Naive thymus-derived CD8-positive, alpha-beta T cell (primary cell): Measurements from ENCODE around the gene BZW2. TPM values are rescaled to one million over a fixed set of nuclear protein-coding genes. Genes with fewer than 3 reads are reported as not detected.
A peak's percentile ranks its signal among the peaks of the same experiment; 100 is the strongest.

Experiments
- ATAC-seq, 2 donors: fragments of 150-1000 bp; cut with Tn5 transposase in 1 of 2; sonication (Bioruptor Pico), chemical (Tn5 transposase) in 1 of 2; 1 replicate in 1 of 2; 2 replicates in 1 of 2; pipeline ENCODE4 v1.10.0; 2021; ENCODE audit warnings: mild to moderate bottlenecking in 2 of 2, moderate library complexity in 2 of 2
- POLR2A ChIA-PET: fragments of 350-600 bp; sonication (Branson Sonifier 250); formaldehyde crosslinking; loops from one replicate; lab custom pipeline; 2021; ENCODE audit warnings: antibody characterized with exemption; lab: Charles Lee
- DNase-seq, 10 donors: peaks; one replicate each; pipeline versions ENCODE4 v3.0.0 to v3.0.0-alpha.2; 2020 to 2022
- H3K27ac Mint-ChIP-seq, 10 donors: one replicate each; pipeline ENCODE4 v1.8.0; 2020 to 2022; ENCODE audit warnings: mild to moderate bottlenecking in 10 of 10, mixed read lengths in 10 of 10, moderate library complexity in 4 of 10, inconsistent platforms in 1 of 10
- H3K27me3 Mint-ChIP-seq, 5 donors: one replicate each; pipeline ENCODE4 v1.8.0; 2021 to 2022; ENCODE audit warnings: mixed read lengths in 5 of 5
- H3K36me3 Mint-ChIP-seq, 3 donors: one replicate each; pipeline ENCODE4 v1.8.0; 2020 to 2022; ENCODE audit warnings: mixed read lengths in 3 of 3, mild to moderate bottlenecking in 2 of 3, inconsistent platforms in 1 of 3
- H3K4me1 Mint-ChIP-seq, 4 donors: one replicate each; pipeline ENCODE4 v1.8.0; 2021 to 2022; ENCODE audit warnings: mixed read lengths in 4 of 4
- H3K4me3 Mint-ChIP-seq, 10 donors: one replicate each; pipeline ENCODE4 v1.8.0; 2020 to 2022; ENCODE audit warnings: mild to moderate bottlenecking in 10 of 10, mixed read lengths in 10 of 10, moderate library complexity in 6 of 10, inconsistent platforms in 1 of 10
- H3K9me3 Mint-ChIP-seq, 9 donors: one replicate each; pipeline ENCODE4 v1.8.0; 2020 to 2022; ENCODE audit warnings: mixed read lengths in 9 of 9, mild to moderate bottlenecking in 3 of 9, inconsistent platforms in 1 of 9, moderate library complexity in 1 of 9
- polyA plus RNA-seq, 3 donors: library from polyadenylated mRNA; unstranded; fragments of 300-500 nt; fragmentation: Illumina TruSeq; gene quantifications; one replicate each; pipeline ENCODE4 v1.2.3, GENCODE V29; 2021
- total RNA-seq, 8 experiments: library from RNA in 2 of 8; stranded (reverse) in 2 of 8; gene quantifications; one replicate each; pipeline ENCODE4 v1.2.3 and lab custom pipeline; 2021 to 2026

BZW2 gene
- total and polyA plus RNA-seq, 5 experiments from 2014 or later, result 33.4 to 83.4 (median 76.9) TPM

DNA sequence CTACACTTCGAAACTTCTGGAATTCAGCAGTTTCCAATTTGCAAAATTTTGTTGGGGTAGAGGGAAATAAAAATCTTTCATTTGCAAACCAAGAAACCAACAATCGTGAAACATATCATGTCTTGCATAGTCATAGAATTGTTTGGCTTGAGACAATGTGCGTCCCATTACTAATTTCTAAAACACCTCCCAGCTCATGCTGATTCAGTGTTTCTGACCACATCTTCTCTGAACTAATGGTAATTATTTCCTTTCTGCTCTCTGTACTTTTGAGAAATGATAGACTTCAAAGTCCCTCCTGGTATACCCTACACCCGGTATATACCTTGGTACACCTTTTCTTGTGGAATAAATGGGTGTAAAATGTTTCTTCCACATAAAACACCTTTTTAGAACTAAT lies 65.7 kb downstream of the BZW2 start:
- Mint-ChIP-seq H3K27me3 (no peaks in the 10 kb centered on the region), H3K9me3 (no peaks in the 10 kb centered on the region), H3K36me3 (peaks cover 8 to 29% (median 24%) of the 10 kb centered on the region in 3 donors), H3K27ac (peak overlapping the region in 1 of 10 donors; percentile 18), H3K4me1 (peaks cover 0 to 2% (median 0%) of the 10 kb centered on the region in 4 donors), H3K4me3 (no peak overlapping the region)
- ATAC-seq, result no peak
- POLR2A ChIA-PET, result no interaction called here
- DNase-seq, result no peak

DNA sequence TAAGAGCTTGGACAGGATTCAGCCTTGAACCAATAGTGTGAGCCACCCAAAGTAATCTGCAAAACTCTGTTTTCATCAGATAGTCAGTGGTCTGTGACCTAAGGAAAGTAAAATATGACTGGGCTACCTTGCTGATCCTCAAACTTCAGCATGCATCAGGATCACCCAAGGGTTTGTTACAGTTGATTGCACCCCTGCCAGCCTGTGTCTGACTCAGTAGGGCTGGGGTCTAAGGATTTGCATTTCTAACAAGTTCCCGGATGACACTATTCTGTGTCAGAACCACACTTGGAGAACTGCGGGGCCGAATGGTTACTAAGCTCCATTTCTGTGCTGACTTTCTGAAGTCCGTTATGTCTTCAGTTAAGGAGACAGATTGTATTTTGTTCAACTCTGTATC lies 66.9 kb downstream of the BZW2 start:
- DNase-seq (no peak), ATAC-seq (no peak)
- no peaks in the 10 kb centered on the region for H3K27me3 Mint-ChIP-seq
- peaks cover 0 to 2% (median 0%) of the 10 kb centered on the region in 4 donors for H3K4me1 Mint-ChIP-seq
- H3K27ac Mint-ChIP-seq, result peak overlapping the region in 1 of 10 donors; percentile 19
- no peak overlapping the region for H3K4me3 Mint-ChIP-seq
- POLR2A ChIA-PET, result no interaction called here
- no peaks in the 10 kb centered on the region for H3K9me3 Mint-ChIP-seq
- H3K36me3 Mint-ChIP-seq, result peaks cover 8 to 24% (median 21%) of the 10 kb centered on the region in 3 donors

DNA sequence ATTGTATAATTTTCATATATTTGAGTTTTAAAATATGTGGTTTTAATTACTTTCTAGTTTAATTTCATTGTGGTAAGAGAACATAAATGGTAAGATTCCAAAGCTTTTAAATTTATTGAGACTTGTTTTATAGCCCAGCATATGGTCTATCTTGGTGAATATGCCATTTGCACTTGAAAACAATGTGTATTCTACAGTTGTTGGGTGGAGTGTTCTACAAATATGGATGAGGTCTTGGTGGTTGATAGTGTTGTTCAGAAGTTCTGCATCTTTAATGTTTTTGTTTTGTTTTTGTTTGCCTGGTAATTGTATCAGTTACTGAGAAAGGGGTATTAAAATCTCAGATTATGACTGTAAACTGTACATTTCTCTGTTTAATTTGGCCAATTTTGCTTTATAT lies 69.9 kb downstream of the BZW2 start:
- H3K4me1 Mint-ChIP-seq, result no peaks in the 10 kb centered on the region
- no peak for ATAC-seq

GRCh38 chr7:16718111-16718656 lies 72.2 kb downstream of the BZW2 start:
- POLR2A ChIA-PET, result no interaction called here
- Mint-ChIP-seq H3K9me3 (no peaks in the 10 kb centered on the region), H3K27me3 (no peaks in the 10 kb centered on the region), H3K27ac (no peak overlapping the region), H3K4me1 (no peaks in the 10 kb centered on the region), H3K4me3 (no peak overlapping the region), H3K36me3 (peaks cover 0 to 9% (median 4%) of the 10 kb centered on the region in 3 donors)
- ATAC-seq (no peak), DNase-seq (no peak)

More for the DNA sequence above, 69.9 kb downstream of the BZW2 start:
- H3K27me3 Mint-ChIP-seq, result no peaks in the 10 kb centered on the region
- POLR2A ChIA-PET, result no interaction called here
- no peak overlapping the region for H3K4me3 Mint-ChIP-seq
- no peaks in the 10 kb centered on the region for H3K9me3 Mint-ChIP-seq
- H3K27ac Mint-ChIP-seq, result no peak overlapping the region
- peaks cover 5 to 17% (median 11%) of the 10 kb centered on the region in 3 donors for H3K36me3 Mint-ChIP-seq
- no peak for DNase-seq

GRCh38 chr7:16719699-16720098 lies 73.7 kb downstream of the BZW2 start:
- no peak for ATAC-seq
- H3K36me3 Mint-ChIP-seq, result peaks cover 0 to 8% (median 4%) of the 10 kb centered on the region in 3 donors
- H3K4me1 Mint-ChIP-seq, result no peaks in the 10 kb centered on the region
- DNase-seq, result no peak
- POLR2A ChIA-PET, result no interaction called here
- H3K27ac Mint-ChIP-seq, result no peak overlapping the region
- no peak overlapping the region for H3K4me3 Mint-ChIP-seq
- H3K9me3 Mint-ChIP-seq, result no peaks in the 10 kb centered on the region
- no peaks in the 10 kb centered on the region for H3K27me3 Mint-ChIP-seq

- peak overlapping the region in 1 of 10 donors; percentile 24 for H3K27ac Mint-ChIP-seq
- H3K9me3 Mint-ChIP-seq, result no peaks in the 10 kb centered on the region
- H3K4me1 Mint-ChIP-seq, result no peaks in the 10 kb centered on the region
- POLR2A ChIA-PET, result no interaction called here
- no peak overlapping the region for H3K4me3 Mint-ChIP-seq
- DNase-seq (no peak), ATAC-seq (no peak)
- H3K36me3 Mint-ChIP-seq, result peaks cover 0 to 4% (median 0%) of the 10 kb centered on the region in 3 donors
- H3K27me3 Mint-ChIP-seq, result no peaks in the 10 kb centered on the region
Observed at GRCh38 chr7:16721541-16721940, 75.6 kb downstream of the BZW2 start.

DNA sequence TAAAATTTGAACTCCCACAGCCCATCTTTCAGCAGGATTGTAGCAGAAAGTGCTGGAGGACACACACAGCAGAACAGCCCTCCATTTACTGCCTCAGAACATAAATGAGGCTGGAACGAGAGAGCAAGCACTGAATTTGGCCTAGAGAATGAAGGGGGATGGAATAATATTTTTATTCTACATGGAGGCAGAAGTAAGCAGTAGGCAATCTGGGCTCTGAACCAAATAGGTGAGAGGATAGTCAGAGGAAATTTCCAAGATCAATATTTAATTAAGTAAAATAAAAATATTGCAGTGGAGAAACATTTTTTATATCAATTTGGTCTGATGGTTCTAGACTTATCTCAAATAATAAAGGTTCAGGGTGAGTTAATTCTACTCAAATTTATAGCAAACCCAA lies 78.4 kb downstream of the BZW2 start:
- H3K4me3 Mint-ChIP-seq, result no peak overlapping the region
- H3K4me1 Mint-ChIP-seq, result no peaks in the 10 kb centered on the region
- ATAC-seq (no peak), DNase-seq (no peak)
- POLR2A ChIA-PET, result no interaction called here
- H3K36me3 Mint-ChIP-seq, result peaks cover 0 to 2% (median 0%) of the 10 kb centered on the region in 3 donors
- no peaks in the 10 kb centered on the region for H3K9me3 Mint-ChIP-seq
- H3K27me3 Mint-ChIP-seq, result no peaks in the 10 kb centered on the region
- no peak overlapping the region for H3K27ac Mint-ChIP-seq

DNA sequence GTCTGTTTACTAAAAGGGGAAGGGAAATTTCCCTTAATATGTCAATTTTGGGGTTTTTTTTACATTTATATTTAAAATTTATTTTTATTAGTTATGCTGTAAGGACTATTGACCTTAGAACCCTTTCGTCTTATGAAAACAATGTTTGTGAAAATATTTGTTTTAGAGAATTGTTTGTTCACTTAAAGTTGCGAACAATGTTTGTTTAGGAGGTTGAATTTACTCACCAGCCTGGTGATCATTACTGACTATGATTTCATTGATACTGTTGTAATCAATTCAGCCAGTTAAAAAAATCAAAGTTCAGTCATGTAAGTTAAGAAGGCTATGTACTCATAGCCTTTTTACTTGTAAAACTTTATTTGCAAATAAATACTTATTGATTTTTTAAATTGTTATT lies 80.2 kb downstream of the BZW2 start:
- Mint-ChIP-seq H3K27me3 (no peaks in the 10 kb centered on the region), H3K4me3 (no peak overlapping the region), H3K27ac (no peak overlapping the region), H3K4me1 (no peaks in the 10 kb centered on the region), H3K9me3 (no peaks in the 10 kb centered on the region), H3K36me3 (no peaks in the 10 kb centered on the region)
- DNase-seq (no peak), ATAC-seq (no peak)
- POLR2A ChIA-PET, result no interaction called here

- H3K27ac Mint-ChIP-seq, result no peak overlapping the region
- no peaks in the 10 kb centered on the region for H3K9me3 Mint-ChIP-seq
- H3K36me3 Mint-ChIP-seq, result peaks cover 0 to 4% (median 0%) of the 10 kb centered on the region in 3 donors
- H3K4me1 Mint-ChIP-seq, result no peaks in the 10 kb centered on the region
- POLR2A ChIA-PET, result no interaction called here
- no peak overlapping the region for H3K4me3 Mint-ChIP-seq
- no peak for DNase-seq
- ATAC-seq, result no peak
- no peaks in the 10 kb centered on the region for H3K27me3 Mint-ChIP-seq
Observed at GRCh38 chr7:16727736-16728135, 81.8 kb downstream of the BZW2 start.

GRCh38 chr7:16728811-16729210 lies 82.8 kb downstream of the BZW2 start:
- POLR2A ChIA-PET, result no interaction called here
- H3K27ac Mint-ChIP-seq, result peak overlapping the region in 1 of 10 donors; percentile 35
- no peaks in the 10 kb centered on the region for H3K9me3 Mint-ChIP-seq
- no peaks in the 10 kb centered on the region for H3K4me1 Mint-ChIP-seq
- H3K4me3 Mint-ChIP-seq, result no peak overlapping the region
- H3K27me3 Mint-ChIP-seq, result no peaks in the 10 kb centered on the region
- ATAC-seq, result no peak
- peaks cover 0 to 4% (median 0%) of the 10 kb centered on the region in 3 donors for H3K36me3 Mint-ChIP-seq
- DNase-seq, result no peak

DNA sequence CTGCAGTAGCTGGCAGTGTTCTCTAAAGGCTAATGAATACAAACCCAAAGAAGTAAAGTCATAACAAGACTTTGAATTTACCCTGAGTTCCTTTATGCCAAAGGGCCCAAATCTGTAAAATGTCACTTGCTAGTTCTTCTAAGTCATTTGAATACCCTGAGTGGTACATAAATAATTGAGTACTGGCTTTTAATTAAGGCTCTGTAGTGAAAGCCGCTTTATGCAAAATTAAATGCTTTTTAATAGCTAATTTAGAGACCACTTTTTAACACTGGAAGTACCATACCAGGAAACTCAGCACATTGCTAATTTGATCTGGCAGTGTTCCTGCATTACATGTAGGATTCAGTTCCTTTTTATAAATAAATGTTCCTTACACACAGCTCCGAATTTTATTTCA lies 83.6 kb downstream of the BZW2 start:
- Mint-ChIP-seq H3K36me3 (peaks cover 0 to 4% (median 2%) of the 10 kb centered on the region in 3 donors), H3K27ac (no peak overlapping the region), H3K4me3 (no peak overlapping the region), H3K4me1 (no peaks in the 10 kb centered on the region), H3K27me3 (no peaks in the 10 kb centered on the region), H3K9me3 (no peaks in the 10 kb centered on the region)
- ATAC-seq, result no peak
- DNase-seq, result no peak
- POLR2A ChIA-PET, result no interaction called here

DNA sequence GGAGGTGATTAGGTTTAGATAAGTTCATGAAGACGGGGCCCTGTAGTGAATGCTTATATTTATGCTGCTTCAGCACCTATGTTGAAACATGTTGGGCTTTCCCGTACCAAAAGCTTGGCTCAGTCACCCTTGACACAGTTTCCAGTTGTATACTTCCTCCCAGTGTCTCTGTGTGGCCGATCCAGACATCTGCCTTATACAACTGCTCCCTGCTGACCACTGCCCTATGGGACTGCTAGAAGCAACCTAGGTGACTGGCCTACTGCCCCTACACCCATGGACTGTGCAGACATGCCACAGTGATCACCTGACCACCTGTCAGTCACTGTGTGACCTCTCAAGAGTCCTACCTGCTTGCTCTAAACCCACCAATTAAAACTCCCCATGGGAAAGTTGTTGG lies 85.0 kb downstream of the BZW2 start:
- POLR2A ChIA-PET, result no interaction called here
- Mint-ChIP-seq H3K27me3 (no peaks in the 10 kb centered on the region), H3K4me1 (no peaks in the 10 kb centered on the region), H3K4me3 (no peak overlapping the region), H3K9me3 (no peaks in the 10 kb centered on the region), H3K36me3 (peaks cover 0 to 4% (median 2%) of the 10 kb centered on the region in 3 donors), H3K27ac (no peak overlapping the region)
- ATAC-seq (no peak), DNase-seq (no peak)

DNA sequence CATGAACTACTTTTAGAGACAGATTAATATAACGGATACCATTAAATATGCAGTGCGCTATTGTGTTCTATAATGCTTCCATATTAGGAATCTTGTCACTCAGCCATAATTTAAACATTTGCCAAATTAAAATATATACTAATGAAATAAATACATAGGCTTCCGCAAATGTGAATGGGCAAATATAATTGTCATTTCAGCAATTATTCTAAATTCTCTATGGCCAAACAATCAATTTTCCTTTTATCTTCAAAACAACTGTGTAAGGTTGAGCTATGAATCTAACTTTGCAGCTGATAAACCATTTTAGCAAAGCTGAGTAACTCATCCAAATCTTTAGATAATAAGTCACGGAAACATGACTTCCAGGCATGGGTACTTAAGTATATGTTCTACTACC lies 86.8 kb downstream of the BZW2 start:
- Mint-ChIP-seq H3K4me3 (no peak overlapping the region), H3K27ac (no peak overlapping the region), H3K27me3 (no peaks in the 10 kb centered on the region), H3K36me3 (peaks cover 0 to 4% (median 2%) of the 10 kb centered on the region in 3 donors), H3K9me3 (no peaks in the 10 kb centered on the region), H3K4me1 (no peaks in the 10 kb centered on the region)
- no peak for DNase-seq
- ATAC-seq, result no peak
- POLR2A ChIA-PET, result no interaction called here

DNA sequence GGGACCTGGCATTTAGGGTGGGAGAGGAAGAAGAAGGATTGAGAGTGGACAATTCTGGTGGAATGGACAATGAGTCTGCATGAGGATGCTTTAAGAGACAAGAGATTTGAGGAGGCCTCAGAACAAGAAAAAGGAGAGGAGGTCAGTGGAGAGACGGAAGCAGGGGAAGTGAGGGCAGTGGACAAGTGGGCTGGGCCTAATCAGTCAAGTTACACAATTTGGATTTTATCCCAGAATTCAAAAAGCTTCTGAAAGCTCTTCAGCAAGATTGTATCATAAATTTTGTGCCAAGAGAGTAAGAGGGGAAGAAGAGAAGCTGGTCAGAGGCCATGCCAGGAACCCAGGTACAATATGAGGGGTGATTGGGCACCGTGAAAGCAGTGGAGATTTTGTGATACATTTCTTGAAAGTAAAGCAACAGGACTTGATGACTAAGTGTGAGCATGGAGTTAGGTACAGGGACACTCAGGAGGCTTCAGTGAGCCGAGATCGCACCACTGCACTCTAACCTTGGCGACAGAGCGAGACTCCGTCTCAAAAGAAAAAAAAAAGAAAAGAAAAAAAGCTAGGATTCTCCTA lies 88.3 kb downstream of the BZW2 start:
- no peaks in the 10 kb centered on the region for H3K9me3 Mint-ChIP-seq
- H3K4me1 Mint-ChIP-seq, result no peaks in the 10 kb centered on the region
- no peak overlapping the region for H3K4me3 Mint-ChIP-seq
- no peak overlapping the region for H3K27ac Mint-ChIP-seq
- DNase-seq, result no peak
- H3K27me3 Mint-ChIP-seq, result no peaks in the 10 kb centered on the region
- POLR2A ChIA-PET, result no interaction called here
- H3K36me3 Mint-ChIP-seq, result peaks cover 0 to 4% (median 2%) of the 10 kb centered on the region in 3 donors
- no peak for ATAC-seq
